ENCODE measurements around the gene ST6GALNAC2. TPM values are rescaled to one million over a fixed set of nuclear protein-coding genes. Genes with fewer than 3 reads are reported as not detected.
"Not testable (repeated sequence)": the region's sequence is repeated elsewhere in the genome, so short reads cannot be mapped to it uniquely, and the experiment has no call there.

ST6GALNAC2 gene
- polyA plus RNA-seq, 1 donor = 3.9 TPM

GRCh38 chr17:76617838-76618237, 32.2 kb upstream of the ST6GALNAC2 start:
- H3K27me3 ChIP-seq (ENCODE audit: control insufficient read depth, insufficient read depth, low read length) = no peaks in the 10 kb centered on the region
- H3K9me3 ChIP-seq (ENCODE audit: control insufficient read depth, low read depth, low read length) = peaks cover 8% of the 10 kb centered on the region
- no CpG with 5 or more reads among the region's 2 CpGs for WGBS (ENCODE audit: insufficient coverage, low lambda C conversion rate)
- H3K4me3 ChIP-seq (ENCODE audit: low read length) = no peak overlapping the region
- DNase-seq = no peak
- no peak overlapping the region for H3K27ac ChIP-seq (ENCODE audit: low read length)
- peaks cover 7% of the 10 kb centered on the region for H3K4me1 ChIP-seq (ENCODE audit: control insufficient read depth, insufficient read depth, low read length)
- H3K36me3 ChIP-seq (ENCODE audit: control insufficient read depth, insufficient read depth, low read length) = no peaks in the 10 kb centered on the region

GRCh38 chr17:76614912-76615617, 29.4 kb upstream of the ST6GALNAC2 start:
- no peak overlapping the region for H3K4me3 ChIP-seq (ENCODE audit: low read length)
- peaks cover 8% of the 10 kb centered on the region for H3K9me3 ChIP-seq (ENCODE audit: control insufficient read depth, low read depth, low read length)
- DNase-seq = no peak
- no peaks in the 10 kb centered on the region for H3K36me3 ChIP-seq (ENCODE audit: control insufficient read depth, insufficient read depth, low read length)
- peaks cover 7% of the 10 kb centered on the region for H3K4me1 ChIP-seq (ENCODE audit: control insufficient read depth, insufficient read depth, low read length)
- H3K27me3 ChIP-seq (ENCODE audit: control insufficient read depth, insufficient read depth, low read length) = no peaks in the 10 kb centered on the region
- no peak overlapping the region for H3K27ac ChIP-seq (ENCODE audit: low read length)
- WGBS (ENCODE audit: insufficient coverage, low lambda C conversion rate) = 100% methylated on average over 1 of the region's 28 CpGs

GRCh38 chr17:76614064-76614759, 28.6 kb upstream of the ST6GALNAC2 start:
- not testable (repeated sequence) for DNase-seq; H3K27ac ChIP-seq (ENCODE audit: low read length); H3K9me3 ChIP-seq (ENCODE audit: control insufficient read depth, low read depth, low read length); H3K4me3 ChIP-seq (ENCODE audit: low read length); H3K36me3 ChIP-seq (ENCODE audit: control insufficient read depth, insufficient read depth, low read length); H3K4me1 ChIP-seq (ENCODE audit: control insufficient read depth, insufficient read depth, low read length); H3K27me3 ChIP-seq (ENCODE audit: control insufficient read depth, insufficient read depth, low read length)
- WGBS (ENCODE audit: insufficient coverage, low lambda C conversion rate) = no CpG with 5 or more reads among the region's 13 CpGs

- DNase-seq = peak in 1 of 2 donors; percentile 57
- Histone ChIP-seq H3K9me3 (ENCODE audit: control insufficient read depth, low read depth, low read length) (peaks cover 8% of the 10 kb centered on the region), H3K36me3 (ENCODE audit: control insufficient read depth, insufficient read depth, low read length) (no peaks in the 10 kb centered on the region), H3K27ac (ENCODE audit: low read length) (no peak overlapping the region), H3K4me3 (ENCODE audit: low read length) (no peak overlapping the region), H3K4me1 (ENCODE audit: control insufficient read depth, insufficient read depth, low read length) (peaks cover 7% of the 10 kb centered on the region), H3K27me3 (ENCODE audit: control insufficient read depth, insufficient read depth, low read length) (no peaks in the 10 kb centered on the region)
- WGBS (ENCODE audit: insufficient coverage, low lambda C conversion rate) = no CpG with 5 or more reads among the region's 17 CpGs
Observed at GRCh38 chr17:76612977-76613851, 27.6 kb upstream of the ST6GALNAC2 start.

- H3K27me3 ChIP-seq (ENCODE audit: control insufficient read depth, insufficient read depth, low read length) = no peaks in the 10 kb centered on the region
- no CpG with 5 or more reads among the region's 4 CpGs for WGBS (ENCODE audit: insufficient coverage, low lambda C conversion rate)
- H3K36me3 ChIP-seq (ENCODE audit: control insufficient read depth, insufficient read depth, low read length) = no peaks in the 10 kb centered on the region
- no peak overlapping the region for H3K4me3 ChIP-seq (ENCODE audit: low read length)
- no peak for DNase-seq
- H3K27ac ChIP-seq (ENCODE audit: low read length) = no peak overlapping the region
- peaks cover 8% of the 10 kb centered on the region for H3K9me3 ChIP-seq (ENCODE audit: control insufficient read depth, low read depth, low read length)
- H3K4me1 ChIP-seq (ENCODE audit: control insufficient read depth, insufficient read depth, low read length) = peaks cover 7% of the 10 kb centered on the region
Observed at GRCh38 chr17:76612465-76612864, 26.8 kb upstream of the ST6GALNAC2 start.

- Histone ChIP-seq H3K9me3 (ENCODE audit: control insufficient read depth, low read depth, low read length) (peaks cover 8% of the 10 kb centered on the region), H3K27ac (ENCODE audit: low read length) (no peak overlapping the region), H3K27me3 (ENCODE audit: control insufficient read depth, insufficient read depth, low read length) (no peaks in the 10 kb centered on the region), H3K36me3 (ENCODE audit: control insufficient read depth, insufficient read depth, low read length) (no peaks in the 10 kb centered on the region), H3K4me3 (ENCODE audit: low read length) (no peak overlapping the region), H3K4me1 (ENCODE audit: control insufficient read depth, insufficient read depth, low read length) (peaks cover 7% of the 10 kb centered on the region)
- WGBS (ENCODE audit: insufficient coverage, low lambda C conversion rate) = no CpG with 5 or more reads among the region's 4 CpGs
- DNase-seq = no peak
Observed at GRCh38 chr17:76611758-76612157, 26.1 kb upstream of the ST6GALNAC2 start.

- DNase-seq = peak in 1 of 2 donors; percentile 69
- not testable (repeated sequence) for H3K36me3 ChIP-seq (ENCODE audit: control insufficient read depth, insufficient read depth, low read length); H3K4me3 ChIP-seq (ENCODE audit: low read length); H3K27me3 ChIP-seq (ENCODE audit: control insufficient read depth, insufficient read depth, low read length); H3K4me1 ChIP-seq (ENCODE audit: control insufficient read depth, insufficient read depth, low read length); H3K27ac ChIP-seq (ENCODE audit: low read length); H3K9me3 ChIP-seq (ENCODE audit: control insufficient read depth, low read depth, low read length)
- WGBS (ENCODE audit: insufficient coverage, low lambda C conversion rate) = no CpG with 5 or more reads among the region's 13 CpGs
Observed at GRCh38 chr17:76611080-76611749, 25.6 kb upstream of the ST6GALNAC2 start.

- H3K4me3 ChIP-seq (ENCODE audit: low read length); DNase-seq; H3K27me3 ChIP-seq (ENCODE audit: control insufficient read depth, insufficient read depth, low read length); H3K36me3 ChIP-seq (ENCODE audit: control insufficient read depth, insufficient read depth, low read length); H3K9me3 ChIP-seq (ENCODE audit: control insufficient read depth, low read depth, low read length); H3K27ac ChIP-seq (ENCODE audit: low read length); H3K4me1 ChIP-seq (ENCODE audit: control insufficient read depth, insufficient read depth, low read length): not testable (repeated sequence)
- no CpG with 5 or more reads among the region's 1 CpG for WGBS (ENCODE audit: insufficient coverage, low lambda C conversion rate)
Observed at GRCh38 chr17:76606685-76607084, 21.0 kb upstream of the ST6GALNAC2 start.

GRCh38 chr17:76601065-76601464, 15.4 kb upstream of the ST6GALNAC2 start:
- Histone ChIP-seq H3K9me3 (ENCODE audit: control insufficient read depth, low read depth, low read length) (no peaks in the 10 kb centered on the region), H3K27me3 (ENCODE audit: control insufficient read depth, insufficient read depth, low read length) (no peaks in the 10 kb centered on the region), H3K4me3 (ENCODE audit: low read length) (no peak overlapping the region), H3K36me3 (ENCODE audit: control insufficient read depth, insufficient read depth, low read length) (no peaks in the 10 kb centered on the region), H3K27ac (ENCODE audit: low read length) (no peak overlapping the region), H3K4me1 (ENCODE audit: control insufficient read depth, insufficient read depth, low read length) (no peaks in the 10 kb centered on the region)
- no peak for DNase-seq
- no CpG with 5 or more reads among the region's 8 CpGs for WGBS (ENCODE audit: insufficient coverage, low lambda C conversion rate)

All from large intestine (tissue), 3 donors.